HEK293 (cell line): ENCODE results near the gene ACKR4.

ENCODE experiments used
- CTCF ChIP-seq: fragments of 450-650 bp; formaldehyde crosslinking; IDR thresholded peaks from 2 replicates; pipeline ENCODE4 v1.5.1; 2016; ENCODE audit warnings: missing biosample characterization, missing genetic modification characterization
- MEIS1 ChIP-seq: sonication (generic); formaldehyde crosslinking; IDR thresholded peaks from 2 replicates; pipeline ENCODE4 v1.8.1; 2022; ENCODE audit warnings: missing genetic modification reagents, mild to moderate bottlenecking, borderline replicate concordance
- PBX3 ChIP-seq: sonication (generic); formaldehyde crosslinking; IDR thresholded peaks from 2 replicates; pipeline ENCODE4 v1.8.1; 2022; ENCODE audit warnings: mild to moderate bottlenecking, moderate library complexity, missing genetic modification reagents
- RBAK ChIP-seq: fragments of 450-650 bp; formaldehyde crosslinking; IDR thresholded peaks from 2 replicates; pipeline ENCODE4 v1.5.1; 2016; ENCODE audit warnings: missing biosample characterization, missing genetic modification characterization
- SCRT2 ChIP-seq: fragments of 450-650 bp; formaldehyde crosslinking; IDR thresholded peaks from 2 replicates; pipeline ENCODE4 v1.5.1; 2016; ENCODE audit warnings: missing biosample characterization, missing genetic modification characterization
- SETDB1 ChIP-seq: IDR thresholded peaks from one replicate; pipeline ENCODE4 v1.6.1; 2017; ENCODE audit warnings: mild to moderate bottlenecking, low read length, moderate library complexity, mixed read lengths; ENCODE audit not compliant: insufficient read length
- ZNF223 ChIP-seq: fragments of 450-650 bp; formaldehyde crosslinking; IDR thresholded peaks from 2 replicates; pipeline ENCODE4 v1.5.1; 2016; ENCODE audit warnings: missing biosample characterization, missing genetic modification characterization
- ZNF354C ChIP-seq: fragments of 450-650 bp; formaldehyde crosslinking; IDR thresholded peaks from 2 replicates; pipeline ENCODE4 v1.5.1; 2016; ENCODE audit warnings: missing biosample characterization, missing genetic modification characterization, low read depth, borderline replicate concordance
- ZNF48 ChIP-seq: fragments of 450-650 bp; formaldehyde crosslinking; IDR thresholded peaks from 2 replicates; pipeline ENCODE4 v1.5.1; 2016; ENCODE audit warnings: missing biosample characterization, missing genetic modification characterization
- ZNF580 ChIP-seq: fragments of 450-650 bp; formaldehyde crosslinking; IDR thresholded peaks from 2 replicates; pipeline ENCODE4 v1.5.1; 2016; ENCODE audit warnings: missing biosample characterization, missing genetic modification characterization
- ZNF585B ChIP-seq: fragments of 450-650 bp; formaldehyde crosslinking; IDR thresholded peaks from 2 replicates; pipeline ENCODE4 v1.5.1; 2016; ENCODE audit warnings: missing biosample characterization, missing genetic modification characterization
- ZNF629 ChIP-seq: fragments of 450-650 bp; formaldehyde crosslinking; IDR thresholded peaks from 2 replicates; pipeline ENCODE4 v1.5.1; 2017; ENCODE audit warnings: missing biosample characterization, missing genetic modification characterization
- ZNF76 ChIP-seq: fragments of 450-650 bp; formaldehyde crosslinking; IDR thresholded peaks from 2 replicates; pipeline ENCODE4; 2016; ENCODE audit warnings: low read depth, missing biosample characterization, missing genetic modification characterization, borderline replicate concordance

- TF ChIP-seq ZNF223 (no peak), CTCF (tag by site-specific recombination) (no peak), ZNF580 (tag by site-specific recombination) (no peak), MEIS1 (CRISPR knock-in tag) (no peak), RBAK (tag by site-specific recombination) (no peak), SETDB1 (no peak), PBX3 (CRISPR knock-in tag) (no peak), ZNF354C (tag by site-specific recombination) (no peak), ZNF629 (tag by site-specific recombination) (no peak), ZNF76 (tag by site-specific recombination) (no peak), ZNF48 (tag by site-specific recombination) (no peak), SCRT2 (no peak), ZNF585B (tag by site-specific recombination) (no peak)
Observed at GRCh38 chr3:132643366-132643765, 46.3 kb downstream of the ACKR4 start.
